BE2C (cell line): ENCODE data around the gene C5AR1.
A peak's percentile ranks its signal among the peaks of the same experiment; 100 is the strongest.
"Not testable (repeated sequence)": the region's sequence is repeated elsewhere in the genome, so short reads cannot be mapped to it uniquely, and the experiment has no call there.

ENCODE experiments used
- DNase-seq: peaks from one replicate; pipeline ENCODE4 v3.0.0-alpha.2; 2020
- H3K27me3 ChIP-seq: fragments of 250-450 bp; sonication (Bioruptor Pico); 2 replicates; pipeline ENCODE4 v1.5.1; 2020; ENCODE audit warnings: mild to moderate bottlenecking
- H3K36me3 ChIP-seq: fragments of 250-450 bp; sonication (Bioruptor Pico); 2 replicates; pipeline ENCODE4 v1.5.1; 2020; ENCODE audit warnings: mild to moderate bottlenecking
- H3K4me1 ChIP-seq: fragments of 250-450 bp; sonication (Bioruptor Pico); 2 replicates; pipeline ENCODE4 v1.5.1; 2020
- H3K4me3 ChIP-seq: 2 replicates; pipeline ENCODE4 v1.5.1; 2011; ENCODE audit warnings: low read depth, low read length
- H3K9me3 ChIP-seq: fragments of 250-450 bp; sonication (Bioruptor Pico); 2 replicates; pipeline ENCODE4 v1.5.1; 2020
- CTCF ChIP-seq: IDR thresholded peaks from 2 replicates; pipeline ENCODE4 v1.5.1; 2012; ENCODE audit warnings: mild to moderate bottlenecking, low read depth, low read length

The C5AR1 gene

GRCh38 chr19:47274071-47274890 lies 35.4 kb upstream of the C5AR1 start, which contains the start of gene INAFM1:
INAFM1 (plus strand) TSS chr19:47274885; CDS start chr19:47274920, 35 bp downstream.
- peak; percentile 100 for DNase-seq
- Histone ChIP-seq H3K4me1 (no peaks in the 10 kb centered on the region), H3K9me3 (no peaks in the 10 kb centered on the region), H3K27me3 (no peaks in the 10 kb centered on the region), H3K4me3 (peak within 1 kb of the TSS; percentile 70), H3K36me3 (peaks cover 6% of the 10 kb centered on the region; the same call in 1 of the 2 replicates)
- no peak for TF ChIP-seq CTCF

GRCh38 chr19:47274891-47275761 lies 34.5 kb upstream of the C5AR1 start:
- no peaks in the 10 kb centered on the region for H3K27me3 ChIP-seq
- peaks cover 5% of the 10 kb centered on the region; the same call in 1 of the 2 replicates for H3K36me3 ChIP-seq
- H3K4me1 ChIP-seq, result no peaks in the 10 kb centered on the region
- TF ChIP-seq CTCF, result no peak
- no peaks in the 10 kb centered on the region for H3K9me3 ChIP-seq
- H3K4me3 ChIP-seq, result peak overlapping the region; percentile 51
- DNase-seq, result peak; percentile 43

DNA sequence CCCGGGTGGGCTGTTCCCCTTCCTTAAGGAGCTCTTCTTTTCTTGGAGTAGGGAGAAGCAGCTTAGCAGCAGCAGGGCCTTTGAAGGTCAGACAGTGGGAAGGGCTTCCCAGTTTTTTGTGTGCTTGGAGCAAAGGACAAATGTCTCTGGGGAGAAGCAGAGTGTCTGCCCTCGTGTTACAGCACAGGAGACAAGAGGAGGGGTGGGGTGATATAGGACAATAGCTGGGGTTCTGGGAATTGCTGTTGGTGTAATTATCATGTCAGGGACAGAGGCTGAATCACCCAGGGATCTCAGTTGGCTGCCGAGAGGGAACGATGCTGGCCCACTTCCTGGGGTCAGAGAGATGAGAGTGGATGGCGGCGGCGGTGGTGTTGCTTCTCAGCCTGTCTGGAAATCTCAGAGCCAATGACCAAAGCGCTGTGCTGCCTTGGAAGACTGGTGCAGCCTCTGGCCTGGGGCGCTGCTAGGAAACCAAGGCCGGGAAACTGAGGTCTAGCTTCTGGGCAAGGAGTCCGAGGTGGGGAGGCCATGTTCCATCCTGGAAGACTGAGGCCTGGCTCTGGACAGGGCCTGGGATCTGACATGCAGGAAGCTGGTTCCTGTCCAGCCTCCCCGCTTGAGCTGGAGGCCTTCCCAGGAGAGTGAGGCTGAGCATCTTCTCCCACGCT lies 33.7 kb upstream of the C5AR1 start:
- DNase-seq, result peak; percentile 35
- Histone ChIP-seq H3K9me3 (no peaks in the 10 kb centered on the region), H3K4me3 (peak overlapping the region; percentile 51), H3K27me3 (no peaks in the 10 kb centered on the region), H3K36me3 (no peaks in the 10 kb centered on the region), H3K4me1 (no peaks in the 10 kb centered on the region)
- TF ChIP-seq CTCF, result no peak

DNA sequence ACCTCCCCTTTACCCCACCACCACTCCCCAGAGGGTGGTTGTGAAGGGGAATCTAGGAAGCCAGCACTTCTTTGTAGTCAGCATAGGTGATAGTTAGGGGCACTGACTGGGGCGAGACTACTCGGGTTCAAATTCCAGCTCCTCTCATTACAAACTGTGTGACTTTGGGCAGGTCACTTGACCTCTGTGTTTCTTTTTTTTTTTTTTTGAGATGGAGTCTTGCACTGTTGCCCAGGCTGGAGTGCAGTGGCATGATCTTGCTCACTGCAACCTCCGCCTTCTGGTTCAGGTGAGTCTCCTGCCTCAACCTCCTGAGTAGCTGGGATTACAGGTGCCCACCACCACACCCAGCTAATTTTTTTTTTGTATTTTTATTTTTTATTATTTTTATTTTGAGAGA lies 33.1 kb upstream of the C5AR1 start:
- not testable (repeated sequence) for H3K27me3 ChIP-seq, H3K36me3 ChIP-seq, H3K9me3 ChIP-seq, H3K4me3 ChIP-seq, H3K4me1 ChIP-seq, DNase-seq

- no peak overlapping the region for H3K4me3 ChIP-seq
- peak; percentile 52 for TF ChIP-seq CTCF
- H3K9me3 ChIP-seq, result no peaks in the 10 kb centered on the region
- peak; percentile 51 for DNase-seq
- no peaks in the 10 kb centered on the region for H3K4me1 ChIP-seq
- no peaks in the 10 kb centered on the region for H3K27me3 ChIP-seq
- no peaks in the 10 kb centered on the region for H3K36me3 ChIP-seq
Measured at GRCh38 chr19:47280183-47280797, 29.4 kb upstream of the C5AR1 start.
